Neural crest cell (in vitro differentiated cells): ENCODE measurements around the gene TCIRG1. TPM values are rescaled to one million over a fixed set of nuclear protein-coding genes. Genes with fewer than 3 reads are reported as not detected.

Source experiments
- DNase-seq: peaks from one replicate; pipeline ENCODE4 v3.0.0; 2021; ENCODE audit warnings: low read depth, mixed read lengths, low spot score
- H3K27ac Mint-ChIP-seq: one replicate; pipeline ENCODE4 v1.8.0; 2021; ENCODE audit warnings: mild to moderate bottlenecking, mixed read lengths; ENCODE audit not compliant: unreplicated experiment
- H3K27me3 Mint-ChIP-seq: 2 replicates; pipeline ENCODE4 v1.8.0; 2021; ENCODE audit warnings: low read depth, mild to moderate bottlenecking, mixed read lengths
- H3K36me3 Mint-ChIP-seq: 2 replicates; pipeline ENCODE4 v1.8.0; 2021; ENCODE audit warnings: low read depth, mild to moderate bottlenecking, mixed read lengths
- H3K4me1 Mint-ChIP-seq: 2 replicates; pipeline ENCODE4 v1.8.0; 2021; ENCODE audit warnings: mixed read lengths
- H3K4me3 Mint-ChIP-seq: one replicate; pipeline ENCODE4 v1.8.0; 2021; ENCODE audit warnings: mild to moderate bottlenecking, mixed read lengths
- H3K9me3 Mint-ChIP-seq: 2 replicates; pipeline ENCODE4 v1.8.0; 2021; ENCODE audit warnings: mixed read lengths
- total RNA-seq: library from RNA; stranded (reverse); gene quantifications from 2 replicates; pipeline ENCODE4 v1.2.1, GENCODE V29; 2021
- TF ChIP-seq, protein P1 (sequence below): fragments of 200-600 bp; sonication (generic); conservative IDR thresholded peaks from 2 replicates; pipeline ENCODE4 v1.5.0; 2021; ENCODE audit warnings: antibody characterized with exemption, mild to moderate bottlenecking

Gene TCIRG1
- total RNA-seq, 1 donor from 2014 or later: 10.2 TPM

GRCh38 chr11:68044898-68045351 lies 6.1 kb downstream of the TCIRG1 start:
- no peaks in the 10 kb centered on the region for H3K9me3 Mint-ChIP-seq
- H3K4me1 Mint-ChIP-seq: peaks cover 4% of the 10 kb centered on the region
- no peak for DNase-seq
- no peak overlapping the region for H3K4me3 Mint-ChIP-seq
- H3K36me3 Mint-ChIP-seq: no peaks in the 10 kb centered on the region
- H3K27me3 Mint-ChIP-seq: no peaks in the 10 kb centered on the region
- TF ChIP-seq, protein P1, sequence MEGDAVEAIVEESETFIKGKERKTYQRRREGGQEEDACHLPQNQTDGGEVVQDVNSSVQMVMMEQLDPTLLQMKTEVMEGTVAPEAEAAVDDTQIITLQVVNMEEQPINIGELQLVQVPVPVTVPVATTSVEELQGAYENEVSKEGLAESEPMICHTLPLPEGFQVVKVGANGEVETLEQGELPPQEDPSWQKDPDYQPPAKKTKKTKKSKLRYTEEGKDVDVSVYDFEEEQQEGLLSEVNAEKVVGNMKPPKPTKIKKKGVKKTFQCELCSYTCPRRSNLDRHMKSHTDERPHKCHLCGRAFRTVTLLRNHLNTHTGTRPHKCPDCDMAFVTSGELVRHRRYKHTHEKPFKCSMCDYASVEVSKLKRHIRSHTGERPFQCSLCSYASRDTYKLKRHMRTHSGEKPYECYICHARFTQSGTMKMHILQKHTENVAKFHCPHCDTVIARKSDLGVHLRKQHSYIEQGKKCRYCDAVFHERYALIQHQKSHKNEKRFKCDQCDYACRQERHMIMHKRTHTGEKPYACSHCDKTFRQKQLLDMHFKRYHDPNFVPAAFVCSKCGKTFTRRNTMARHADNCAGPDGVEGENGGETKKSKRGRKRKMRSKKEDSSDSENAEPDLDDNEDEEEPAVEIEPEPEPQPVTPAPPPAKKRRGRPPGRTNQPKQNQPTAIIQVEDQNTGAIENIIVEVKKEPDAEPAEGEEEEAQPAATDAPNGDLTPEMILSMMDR: no peak
- H3K27ac Mint-ChIP-seq: no peak overlapping the region

GRCh38 chr11:68047437-68048290 lies 8.8 kb downstream of the TCIRG1 start:
- H3K36me3 Mint-ChIP-seq: no peaks in the 10 kb centered on the region
- no peaks in the 10 kb centered on the region for H3K4me1 Mint-ChIP-seq
- TF ChIP-seq, protein P1: no peak
- no peak overlapping the region for H3K27ac Mint-ChIP-seq
- no peak for DNase-seq
- H3K9me3 Mint-ChIP-seq: no peaks in the 10 kb centered on the region
- no peaks in the 10 kb centered on the region for H3K27me3 Mint-ChIP-seq
- no peak overlapping the region for H3K4me3 Mint-ChIP-seq

GRCh38 chr11:68048681-68049508 lies 10.1 kb downstream of the TCIRG1 start:
- Mint-ChIP-seq H3K4me3 (no peak overlapping the region), H3K4me1 (peaks cover 4% of the 10 kb centered on the region), H3K9me3 (no peaks in the 10 kb centered on the region), H3K27ac (no peak overlapping the region), H3K36me3 (no peaks in the 10 kb centered on the region), H3K27me3 (no peaks in the 10 kb centered on the region)
- TF ChIP-seq, protein P1: no peak
- DNase-seq: no peak

- Mint-ChIP-seq H3K4me1 (peaks cover 4% of the 10 kb centered on the region), H3K4me3 (no peak overlapping the region), H3K36me3 (no peaks in the 10 kb centered on the region), H3K9me3 (no peaks in the 10 kb centered on the region), H3K27me3 (no peaks in the 10 kb centered on the region), H3K27ac (no peak overlapping the region)
- TF ChIP-seq, protein P1: no peak
- DNase-seq: no peak
Observed at GRCh38 chr11:68049509-68050370, 10.9 kb downstream of the TCIRG1 start.

- H3K36me3 Mint-ChIP-seq: no peaks in the 10 kb centered on the region
- no peaks in the 10 kb centered on the region for H3K9me3 Mint-ChIP-seq
- TF ChIP-seq, protein P1: no peak
- H3K27me3 Mint-ChIP-seq: no peaks in the 10 kb centered on the region
- DNase-seq: no peak
- no peak overlapping the region for H3K27ac Mint-ChIP-seq
- H3K4me1 Mint-ChIP-seq: peaks cover 4% of the 10 kb centered on the region
- H3K4me3 Mint-ChIP-seq: no peak overlapping the region
Observed at GRCh38 chr11:68050371-68050841, 11.6 kb downstream of the TCIRG1 start.
